HG03280 (cell line): Measurements from ENCODE around the gene PTMS.

Experiments
- ATAC-seq: cut with Tn5 transposase; IDR thresholded peaks from one replicate; pipeline ENCODE4 v1.9.1; 2021; ENCODE audit warnings: mild to moderate bottlenecking, moderate library complexity; ENCODE audit not compliant: unreplicated experiment

The PTMS gene

GRCh38 chr12:6752167-6752920, 13.8 kb upstream of the PTMS start:
- no peak for ATAC-seq

DNA sequence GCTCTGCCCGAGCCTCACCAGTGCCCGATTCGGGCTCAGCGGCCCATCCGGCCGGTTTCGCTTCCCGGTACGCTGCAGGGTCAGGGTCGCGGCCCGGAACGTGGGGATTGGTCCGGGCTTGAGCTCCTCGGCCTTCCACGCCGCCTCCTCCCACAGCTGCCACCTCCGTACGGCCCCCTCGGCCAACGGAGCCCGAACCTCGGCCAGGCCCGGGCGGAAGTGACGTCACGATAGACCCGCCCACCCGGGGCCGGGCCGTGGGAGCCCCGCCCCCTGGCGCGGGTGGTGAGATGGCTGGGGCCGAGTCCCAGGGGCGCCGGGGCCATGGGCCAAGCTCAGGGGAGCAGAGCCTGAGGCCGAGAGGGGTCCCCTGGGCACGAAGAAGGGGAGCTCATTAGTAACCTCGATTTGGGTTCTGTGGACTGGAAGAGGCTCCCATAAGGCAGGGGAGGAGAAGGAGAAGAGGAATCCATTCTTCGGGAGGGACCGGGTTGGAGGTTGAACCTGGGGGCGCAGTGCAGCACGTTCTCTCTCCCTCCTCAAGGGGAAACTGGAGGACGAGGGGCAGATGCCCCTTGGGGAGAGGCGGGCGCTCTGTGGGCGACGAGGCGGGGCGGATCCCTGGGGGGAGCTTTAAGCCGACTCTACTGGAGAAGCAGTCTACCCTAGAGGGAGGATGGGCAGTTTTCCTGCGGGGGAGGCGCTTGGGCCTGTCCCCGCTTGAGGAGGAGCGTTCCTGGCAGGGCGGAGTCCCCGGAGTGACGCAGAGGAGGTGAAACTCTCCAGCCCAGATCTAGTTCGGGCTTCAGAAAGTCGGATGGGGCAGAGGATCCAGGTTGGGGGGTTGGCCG, 13.0 kb upstream of the PTMS start, which contains the start of gene MLF2:
Gene MLF2 (minus strand): TSS at position 221 of the 851 bp plus-strand sequence. CDS start 807 bp downstream, outside the sequence.
- peak; percentile 90 for ATAC-seq

DNA sequence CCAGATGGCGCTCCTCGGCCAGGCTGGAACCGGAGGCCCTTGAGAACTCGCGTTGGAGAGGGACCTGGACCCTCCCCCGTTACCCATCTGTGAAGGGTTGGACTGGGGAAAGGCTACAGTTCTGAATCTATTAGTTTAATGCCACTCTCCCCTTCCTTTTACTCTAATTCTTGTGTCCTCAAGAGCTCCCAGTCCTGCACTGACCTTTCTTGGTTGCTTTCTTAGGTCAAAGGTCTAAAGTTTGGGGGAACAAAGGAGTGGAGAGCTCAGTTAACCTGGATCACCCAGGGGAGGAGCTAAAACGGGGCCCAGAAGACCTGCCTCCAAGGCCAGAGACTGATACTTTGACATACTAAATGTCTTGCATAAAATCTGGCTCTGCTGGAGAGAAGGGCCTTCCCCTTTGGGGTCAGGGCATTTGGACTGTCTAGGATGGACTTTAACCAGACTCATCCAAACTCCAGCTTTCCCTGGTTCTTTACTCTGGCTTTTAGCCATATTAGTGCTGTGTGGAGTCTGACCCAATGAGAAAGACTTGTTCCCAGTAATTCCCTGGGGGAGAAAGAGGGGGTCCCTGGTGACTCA, 12.3 kb upstream of the PTMS start:
- ATAC-seq = no peak

- ATAC-seq = no peak
These were observed 11.8 kb upstream of the PTMS start for GRCh38 chr12:6754411-6754810.

DNA sequence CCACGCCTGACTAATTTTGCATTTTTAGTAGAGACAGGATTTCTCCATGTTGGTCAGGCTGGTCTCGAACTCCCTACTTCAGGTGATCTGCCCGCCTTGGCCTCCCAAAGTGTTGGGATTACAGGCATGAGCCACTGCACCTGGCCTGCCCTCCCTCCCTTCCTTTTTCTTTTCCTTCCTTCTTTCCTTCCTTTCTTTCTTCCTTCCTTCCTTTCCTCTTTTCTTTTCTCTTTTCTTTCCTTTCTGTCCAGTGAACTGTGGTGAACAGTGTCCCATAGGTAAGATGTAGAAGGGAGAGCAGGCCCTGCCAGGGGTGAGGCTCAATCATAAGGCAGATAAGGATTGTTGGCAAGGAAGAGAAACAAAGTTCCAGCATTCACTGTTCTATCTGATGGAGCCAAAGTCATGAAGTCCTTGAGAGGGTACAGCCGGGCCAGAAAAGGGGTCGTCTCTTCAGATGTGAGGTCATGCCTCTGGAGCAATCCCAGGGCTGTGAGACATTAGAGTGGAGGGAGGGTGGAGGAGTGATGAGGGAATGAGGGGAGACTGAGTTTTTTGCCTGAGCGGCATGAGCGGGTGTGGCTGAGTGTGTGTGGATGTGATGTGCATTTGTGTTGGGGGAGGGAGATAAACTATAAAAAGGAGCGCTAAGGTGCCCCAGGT, 9.0 kb upstream of the PTMS start:
- no peak for ATAC-seq

GRCh38 chr12:6758506-6759095, 7.6 kb upstream of the PTMS start:
- no peak for ATAC-seq

DNA sequence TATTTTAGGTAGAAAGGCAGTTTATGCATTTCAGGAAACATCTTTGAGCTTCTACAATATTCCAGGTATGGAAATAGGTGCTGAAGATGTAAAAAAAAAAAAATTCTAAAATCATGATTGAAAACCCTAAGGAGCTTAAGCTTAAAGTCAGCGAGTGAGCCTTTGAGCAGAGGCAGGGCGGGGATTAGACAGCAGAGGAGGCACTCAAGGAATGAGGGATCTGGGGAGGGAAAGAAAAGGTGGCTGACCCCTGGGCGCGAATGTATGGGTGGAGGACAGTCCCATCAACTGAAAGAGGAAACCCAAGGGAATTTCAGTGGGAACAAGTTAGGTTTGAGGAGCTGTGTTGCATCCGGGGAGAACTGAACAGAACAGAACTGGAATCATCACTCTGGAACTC, 6.4 kb upstream of the PTMS start:
- no peak for ATAC-seq

GRCh38 chr12:6763380-6763779, 2.8 kb upstream of the PTMS start:
- no peak for ATAC-seq

DNA sequence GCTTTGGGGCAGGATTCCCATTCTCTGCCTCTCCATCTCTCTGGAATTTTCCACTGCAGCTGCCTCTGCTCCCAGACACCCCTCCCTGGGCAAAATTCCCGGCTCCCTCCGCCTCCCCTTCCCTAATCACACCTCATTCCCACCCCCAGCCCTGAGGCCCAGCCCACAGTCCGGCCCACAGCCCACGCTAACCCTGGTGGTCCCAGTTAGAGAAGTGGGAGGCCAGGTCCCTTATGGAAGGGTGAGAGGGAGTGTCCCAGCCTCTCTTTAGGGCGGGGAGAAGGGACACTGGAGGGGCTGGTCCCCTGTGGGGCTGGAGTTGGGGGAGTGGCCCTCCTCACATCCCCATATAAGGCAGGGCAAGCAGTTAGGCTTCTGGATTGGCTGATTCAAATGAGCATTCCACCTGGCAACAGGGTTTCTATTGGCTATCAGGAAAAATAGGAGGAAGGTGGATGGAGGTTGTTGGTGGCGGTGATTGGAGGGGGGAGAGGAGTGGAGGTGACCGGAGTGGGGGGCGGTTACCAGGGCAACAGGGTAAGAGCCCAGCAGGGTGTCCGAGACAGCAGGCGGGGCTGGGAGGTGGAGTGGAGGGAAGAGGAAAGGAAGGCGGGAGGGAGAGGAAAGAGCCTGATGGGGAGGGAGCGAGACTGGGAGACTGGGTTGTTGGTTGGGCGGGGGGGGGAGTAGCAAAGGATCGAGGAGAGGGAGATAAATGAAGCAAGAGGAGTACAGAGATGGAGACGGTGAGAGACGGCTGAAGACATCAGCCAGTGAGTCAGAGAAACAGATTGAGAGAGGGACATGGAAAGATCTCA, 1.9 kb upstream of the PTMS start:
- peak; percentile 75 for ATAC-seq

DNA sequence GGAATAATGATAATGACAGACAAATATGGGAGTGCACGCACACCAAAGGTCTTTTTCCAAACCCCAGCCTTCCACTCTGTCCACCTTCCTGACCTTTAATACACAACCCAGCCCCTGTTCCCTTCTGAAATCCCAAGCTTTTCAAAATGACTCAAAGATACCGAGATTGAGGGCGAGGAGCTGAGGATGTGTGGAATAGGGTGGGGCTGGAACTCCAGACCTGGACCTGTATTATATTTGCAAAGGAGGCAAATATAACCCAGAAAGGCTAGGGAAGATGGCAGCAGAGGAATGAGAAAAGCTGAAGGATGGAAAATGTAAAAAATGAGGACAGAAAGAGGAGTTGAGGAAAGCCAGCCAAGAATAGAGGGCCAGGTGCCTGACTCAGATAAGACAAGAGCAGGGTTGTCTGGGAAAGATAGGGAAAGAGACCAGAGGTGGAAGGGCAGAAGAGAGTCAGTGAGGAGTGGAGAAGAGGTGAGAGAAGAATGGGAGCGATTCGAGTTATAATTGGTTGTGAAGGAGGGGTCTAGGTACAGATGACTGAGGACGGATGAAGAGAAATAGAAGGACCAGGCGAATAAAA, 1.0 kb upstream of the PTMS start:
- no peak for ATAC-seq

DNA sequence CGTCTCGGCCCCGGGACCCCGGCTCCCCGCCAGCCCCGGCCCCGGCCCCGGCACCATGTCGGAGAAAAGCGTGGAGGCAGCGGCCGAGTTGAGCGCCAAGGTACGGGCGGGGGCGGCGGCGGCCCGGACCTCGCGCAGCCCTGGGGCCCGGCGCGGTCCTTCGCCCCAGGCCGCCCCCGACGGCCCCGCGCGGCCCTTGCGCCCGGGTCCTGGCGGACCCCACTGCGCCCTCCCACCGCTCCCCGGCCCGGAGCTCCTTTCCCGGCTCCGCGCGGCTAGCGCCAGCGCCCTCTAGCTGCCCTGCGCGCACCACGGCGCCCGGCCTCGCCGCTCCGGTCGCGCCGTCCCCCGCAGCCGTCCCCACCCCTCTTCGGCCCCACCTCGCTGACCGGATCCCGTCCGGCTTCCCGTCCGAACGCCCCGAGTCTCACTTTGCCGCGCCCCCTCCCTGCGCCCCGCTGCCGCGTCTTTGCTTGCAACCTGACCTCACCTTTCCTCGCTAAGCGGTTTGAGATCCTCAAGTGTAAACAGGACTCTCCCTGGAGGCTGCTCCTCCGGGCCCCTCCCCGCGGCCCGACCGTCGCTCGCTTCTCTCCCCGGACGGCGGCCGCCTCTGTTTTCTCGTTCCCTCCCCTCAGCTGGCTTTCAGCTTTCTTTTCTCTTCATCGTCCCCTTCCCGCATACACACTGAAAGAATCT, 637 bp downstream of the PTMS start:
- peak; percentile 54 for ATAC-seq

DNA sequence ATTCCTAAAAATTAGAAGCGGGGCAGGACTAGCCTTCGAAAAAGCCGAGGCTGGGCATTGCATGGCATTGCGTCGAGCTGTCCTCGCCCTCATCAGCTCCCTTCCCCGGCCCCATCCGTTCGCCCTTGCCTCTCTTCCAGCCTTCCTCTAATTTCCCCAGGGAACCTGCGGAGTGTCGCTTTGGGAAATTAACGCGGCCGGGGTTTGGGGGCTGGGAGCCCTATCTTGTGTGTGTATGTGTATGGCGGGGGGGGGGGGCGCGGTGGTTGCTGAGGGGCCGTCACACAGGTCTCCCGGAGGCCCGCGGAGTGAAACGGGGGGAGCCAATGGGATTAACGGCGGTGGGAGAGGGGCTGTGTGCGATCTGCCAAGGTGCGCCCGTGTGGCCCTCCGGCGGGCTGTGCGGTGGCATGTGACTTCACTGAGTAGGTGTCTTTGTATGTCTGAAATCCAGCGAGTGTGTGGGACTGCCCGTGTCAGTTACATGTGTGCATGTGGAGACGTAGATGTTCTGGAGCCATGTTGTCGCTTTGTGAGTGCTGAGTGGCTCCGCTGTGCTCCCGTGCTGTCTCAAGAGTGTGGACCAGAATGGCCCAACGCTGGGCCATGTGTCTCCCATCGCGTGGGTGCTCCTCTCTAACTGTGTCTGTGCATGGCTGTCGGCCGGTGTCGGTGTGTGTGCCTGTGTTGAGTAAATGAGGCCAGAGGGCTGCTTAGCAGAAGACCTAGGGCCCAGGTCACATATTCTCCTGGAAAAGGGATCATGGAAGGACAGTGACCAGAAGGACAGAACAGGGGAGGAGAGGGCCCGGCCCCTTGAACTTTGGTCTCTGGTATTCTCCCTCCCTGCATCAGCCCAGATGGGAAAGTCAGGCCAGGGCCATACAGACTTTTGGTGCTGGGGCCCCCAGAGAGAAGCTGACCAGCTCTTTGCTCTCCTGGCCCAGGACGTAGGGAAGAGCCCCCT, 1.5 kb downstream of the PTMS start:
- no peak for ATAC-seq

DNA sequence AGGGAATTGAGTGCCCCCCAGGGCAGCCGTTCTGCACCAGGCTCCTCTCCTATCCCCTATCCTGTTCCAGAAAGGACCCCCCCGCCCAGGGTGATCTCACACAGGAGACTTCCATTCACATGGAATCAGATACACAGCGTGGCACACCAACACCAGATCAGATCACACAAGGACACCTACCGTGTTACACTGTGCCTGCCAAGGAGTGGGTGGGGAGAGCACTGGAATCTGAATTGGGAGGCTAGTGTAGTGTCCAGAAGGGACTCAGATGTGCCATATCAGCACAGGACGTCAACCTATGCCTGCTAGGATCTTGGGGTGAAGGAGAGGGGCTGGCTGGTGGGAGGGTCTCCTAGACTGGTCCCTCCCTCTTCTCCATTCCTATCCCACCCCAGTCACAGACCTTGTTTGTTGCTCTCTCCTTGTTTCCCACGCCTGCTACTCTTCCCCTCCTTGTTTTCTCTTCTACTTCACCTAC, 2.3 kb downstream of the PTMS start:
- ATAC-seq = no peak

GRCh38 chr12:6768990-6769389, 2.8 kb downstream of the PTMS start:
- ATAC-seq = no peak

DNA sequence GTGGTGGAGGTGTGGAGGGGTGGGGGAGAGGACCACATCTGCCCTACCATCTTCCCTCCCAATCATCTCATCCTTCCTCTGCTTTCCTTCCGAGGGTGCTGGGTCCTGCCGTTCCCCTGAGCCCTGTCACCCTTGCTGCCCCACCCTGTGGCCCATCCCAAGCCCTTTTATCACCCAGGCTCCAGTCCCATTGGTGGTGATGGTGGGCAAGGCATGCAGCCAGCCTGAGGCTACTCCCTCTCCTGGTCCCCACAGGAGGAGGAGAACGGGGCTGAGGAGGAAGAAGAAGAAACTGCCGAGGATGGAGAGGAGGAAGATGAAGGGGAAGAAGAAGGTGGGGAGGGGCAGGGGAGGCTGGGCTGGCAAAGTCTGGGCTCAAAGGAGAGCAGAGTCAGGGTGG, 3.5 kb downstream of the PTMS start:
- ATAC-seq = no peak

DNA sequence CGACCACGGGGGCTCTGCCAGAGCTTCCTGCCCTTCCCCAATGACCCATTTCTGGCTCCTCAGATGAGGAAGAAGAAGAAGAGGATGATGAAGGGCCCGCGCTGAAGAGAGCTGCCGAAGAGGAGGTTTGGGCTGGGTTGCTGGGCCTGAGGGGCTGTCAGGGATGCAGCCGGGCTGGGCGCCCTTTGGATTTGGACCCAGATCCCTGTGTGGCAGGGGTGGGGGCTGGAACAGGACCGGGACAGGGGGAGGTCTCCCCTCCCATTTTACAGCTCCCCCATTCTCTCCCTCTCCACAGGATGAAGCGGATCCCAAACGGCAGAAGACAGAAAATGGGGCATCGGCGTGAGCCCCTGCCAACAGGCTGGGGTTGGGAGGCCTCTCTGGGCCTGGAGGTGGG, 3.9 kb downstream of the PTMS start:
- no peak for ATAC-seq

DNA sequence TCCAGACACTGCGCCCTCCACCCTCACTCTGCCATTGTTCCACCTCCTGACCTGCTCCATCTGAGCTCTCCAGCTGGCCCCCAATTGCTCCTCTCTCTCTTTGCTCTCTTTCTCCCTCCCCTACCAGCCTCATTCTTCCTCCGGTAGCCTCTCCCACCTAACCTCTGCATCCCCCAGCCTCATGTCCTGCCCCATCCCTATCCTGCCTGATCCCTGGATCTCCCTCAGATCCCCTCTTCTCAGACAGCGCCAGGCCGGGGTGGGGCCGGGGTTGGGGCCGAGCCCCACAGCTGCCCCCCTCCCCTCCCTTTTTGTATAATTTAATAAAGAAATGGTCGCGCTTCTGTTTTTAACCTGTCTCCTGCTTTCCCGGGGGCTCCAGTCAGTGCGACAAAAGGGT, 4.4 kb downstream of the PTMS start:
- no peak for ATAC-seq

- no peak for ATAC-seq
These were observed 4.9 kb downstream of the PTMS start for GRCh38 chr12:6771091-6771495.
